ENCODE results near the gene ARID1A.
A peak's percentile ranks its signal among the peaks of the same experiment; 100 is the strongest.

The ARID1A gene

GRCh38 chr1:26696119-26696653, 371 bp downstream of the ARID1A start:
- Histone ChIP-seq H4K20me1 (ENCODE audit: insufficient read depth, low read length) (0 out of 2 replicates have a peak, but pooled peaks cover 4% of the 10 kb centered on the region), H3K79me2 (ENCODE audit: insufficient read depth, low read length) (peaks cover 49% of the 10 kb centered on the region), H3F3A (ENCODE audit: insufficient read depth, low read length) (no peaks in the 10 kb centered on the region), H3K36me3 (ENCODE audit: insufficient read depth, low read length) (peaks cover 31% of the 10 kb centered on the region), H3K9me2 (ENCODE audit: low read depth, low read length) (no peaks in the 10 kb centered on the region), H3K9ac (ENCODE audit: low read length) (peak overlapping the region; percentile 97), H3K27me3 (ENCODE audit: insufficient read depth, low read length) (no peaks in the 10 kb centered on the region), H3K4me2 (ENCODE audit: low read length) (peak overlapping the region; percentile 94), H3K9me3 (ENCODE audit: low read length) (no peaks in the 10 kb centered on the region), H3K4me1 (ENCODE audit: insufficient read depth, low read length, severe bottlenecking) (peaks cover 62% of the 10 kb centered on the region), H3K27ac (ENCODE audit: low read depth, low read length, poor library complexity, severe bottlenecking) (peak overlapping the region; percentile 79), H3K4me3 (ENCODE audit: low read depth, low read length, poor library complexity, severe bottlenecking) (peak overlapping the region; percentile 88), H2AFZ (ENCODE audit: low read length) (no peak overlapping the region)
- TF ChIP-seq EZH2 (IDR thresholded peaks at IDR 0.05; ENCODE audit: borderline replicate concordance, low read length) (no peak), CTCF (IDR thresholded peaks at IDR 0.05; ENCODE audit: low read length) (no peak)

GRCh38 chr1:26696654-26697430, 1.0 kb downstream of the ARID1A start:
- H3K4me1 ChIP-seq (ENCODE audit: insufficient read depth, low read length, severe bottlenecking), result peaks cover 68% of the 10 kb centered on the region

GRCh38 chr1:26697431-26697977, 1.7 kb downstream of the ARID1A start:
- H2AFZ ChIP-seq (ENCODE audit: low read length), result no peak overlapping the region
- peaks cover 68% of the 10 kb centered on the region for H3K4me1 ChIP-seq (ENCODE audit: insufficient read depth, low read length, severe bottlenecking)
- peak overlapping the region; percentile 88 for H3K4me3 ChIP-seq (ENCODE audit: low read depth, low read length, poor library complexity, severe bottlenecking)

More at GRCh38 chr1:26696654-26697430, 1.0 kb downstream of the ARID1A start:
- Histone ChIP-seq H3K9ac (ENCODE audit: low read length) (peak overlapping the region; percentile 97), H3K36me3 (ENCODE audit: insufficient read depth, low read length) (peaks cover 35% of the 10 kb centered on the region), H2AFZ (ENCODE audit: low read length) (no peak overlapping the region), H3K79me2 (ENCODE audit: insufficient read depth, low read length) (peaks cover 56% of the 10 kb centered on the region), H3K27me3 (ENCODE audit: insufficient read depth, low read length) (no peaks in the 10 kb centered on the region), H3K9me3 (ENCODE audit: low read length) (no peaks in the 10 kb centered on the region), H3K9me2 (ENCODE audit: low read depth, low read length) (no peaks in the 10 kb centered on the region), H4K20me1 (ENCODE audit: insufficient read depth, low read length) (0 out of 2 replicates have a peak, but pooled peaks cover 4% of the 10 kb centered on the region), H3K4me3 (ENCODE audit: low read depth, low read length, poor library complexity, severe bottlenecking) (peak overlapping the region; percentile 88), H3K27ac (ENCODE audit: low read depth, low read length, poor library complexity, severe bottlenecking) (peak overlapping the region; percentile 79), H3F3A (ENCODE audit: insufficient read depth, low read length) (no peaks in the 10 kb centered on the region), H3K4me2 (ENCODE audit: low read length) (peak overlapping the region; percentile 94)
- TF ChIP-seq CTCF (IDR thresholded peaks at IDR 0.05; ENCODE audit: low read length) (no peak), EZH2 (IDR thresholded peaks at IDR 0.05; ENCODE audit: borderline replicate concordance, low read length) (no peak)

More at GRCh38 chr1:26697431-26697977, 1.7 kb downstream of the ARID1A start:
- Histone ChIP-seq H3K27me3 (ENCODE audit: insufficient read depth, low read length) (no peaks in the 10 kb centered on the region), H3K27ac (ENCODE audit: low read depth, low read length, poor library complexity, severe bottlenecking) (peak overlapping the region; percentile 79), H4K20me1 (ENCODE audit: insufficient read depth, low read length) (peaks cover 7% of the 10 kb centered on the region; the same call in 1 of the 2 replicates), H3K36me3 (ENCODE audit: insufficient read depth, low read length) (peaks cover 39% of the 10 kb centered on the region), H3K79me2 (ENCODE audit: insufficient read depth, low read length) (peaks cover 62% of the 10 kb centered on the region), H3K4me2 (ENCODE audit: low read length) (peak overlapping the region; percentile 94), H3K9me2 (ENCODE audit: low read depth, low read length) (no peaks in the 10 kb centered on the region), H3K9me3 (ENCODE audit: low read length) (no peaks in the 10 kb centered on the region), H3F3A (ENCODE audit: insufficient read depth, low read length) (no peaks in the 10 kb centered on the region), H3K9ac (ENCODE audit: low read length) (peak overlapping the region; percentile 97)
- TF ChIP-seq EZH2 (IDR thresholded peaks at IDR 0.05; ENCODE audit: borderline replicate concordance, low read length) (no peak), CTCF (IDR thresholded peaks at IDR 0.05; ENCODE audit: low read length) (no peak)

Data from OCI-LY1 (cell line).